Stimulated activated CD4-positive, alpha-beta T cell treated with anti-CD3 and anti-CD28 coated beads, Interleukin-4, amount 100 ng/mL, for 1 hour (primary cell): ENCODE measurements around the gene TRIM66.
A peak's percentile ranks its signal among the peaks of the same experiment; 100 is the strongest.
"Not testable (repeated sequence)": the region's sequence is repeated elsewhere in the genome, so short reads cannot be mapped to it uniquely, and the experiment has no call there.

Source experiments
- DNase-seq: peaks from one replicate; pipeline ENCODE4 v3.0.0-alpha.2; 2020

TRIM66 gene

DNA sequence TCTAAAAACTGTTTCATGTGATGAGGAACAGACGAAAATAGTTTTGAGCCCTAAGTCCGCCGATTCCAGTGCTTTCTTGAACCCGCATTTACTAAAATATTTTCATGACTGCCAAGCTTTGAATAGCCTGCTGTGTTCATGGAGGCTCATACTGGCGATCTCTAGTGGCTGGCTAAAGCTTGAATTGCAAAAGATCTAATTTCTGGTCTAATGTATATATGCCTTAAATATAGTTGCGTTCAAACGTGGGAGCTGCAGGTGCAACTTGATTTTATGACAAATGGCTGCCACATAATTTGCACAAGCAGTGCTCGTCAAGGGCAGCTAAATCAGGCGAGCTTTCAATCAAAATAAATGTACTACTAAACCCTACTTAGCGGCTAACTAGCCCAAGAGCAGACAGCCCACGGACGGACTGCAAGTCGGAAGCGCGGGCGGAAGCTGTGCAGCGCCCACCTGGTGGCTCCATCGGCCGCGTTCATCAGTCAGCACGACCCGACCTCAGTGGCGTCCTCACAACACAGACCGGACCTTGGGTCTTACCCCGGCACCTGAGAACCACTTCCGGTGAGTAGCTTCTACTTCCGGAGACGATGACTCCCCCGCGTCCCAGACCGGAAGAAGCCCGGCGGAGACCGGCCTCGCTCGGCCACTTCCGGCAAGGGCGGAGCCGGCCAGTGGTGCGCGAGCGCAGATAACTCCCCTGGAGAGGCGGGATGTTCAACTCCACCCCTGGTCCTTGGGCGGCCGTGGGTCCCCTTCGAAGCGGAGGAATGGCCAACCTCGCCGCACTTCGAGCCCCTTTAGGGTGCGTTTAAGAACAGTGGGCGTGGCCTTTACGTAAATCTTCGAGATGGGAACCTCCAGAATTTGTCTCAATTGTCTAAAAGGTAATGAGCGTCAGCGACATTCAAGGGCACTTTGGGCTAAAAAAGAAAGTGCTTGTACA is 6.2 kb upstream of the TRIM66 start:
- DNase-seq, result peak; percentile 81

DNA sequence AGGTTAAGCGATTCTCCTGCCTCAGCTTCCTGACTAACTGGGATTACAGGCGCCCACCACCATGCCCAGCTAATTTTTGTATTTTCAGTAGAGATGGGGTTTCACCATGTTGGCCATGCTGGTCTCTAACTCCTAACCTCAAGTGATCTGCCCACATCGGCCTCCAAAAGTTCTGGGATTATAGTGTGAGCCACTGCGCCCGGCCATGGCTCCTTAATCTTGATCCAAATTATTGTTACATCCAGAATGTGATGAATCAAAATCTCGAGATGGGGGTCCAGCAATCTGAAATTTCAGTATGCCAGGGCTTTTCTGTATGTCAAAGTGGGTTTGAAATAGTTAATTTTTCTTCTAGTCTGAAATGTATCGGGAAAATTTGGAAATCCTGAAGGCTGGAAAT is 3.9 kb upstream of the TRIM66 start:
- no peak for DNase-seq

DNA sequence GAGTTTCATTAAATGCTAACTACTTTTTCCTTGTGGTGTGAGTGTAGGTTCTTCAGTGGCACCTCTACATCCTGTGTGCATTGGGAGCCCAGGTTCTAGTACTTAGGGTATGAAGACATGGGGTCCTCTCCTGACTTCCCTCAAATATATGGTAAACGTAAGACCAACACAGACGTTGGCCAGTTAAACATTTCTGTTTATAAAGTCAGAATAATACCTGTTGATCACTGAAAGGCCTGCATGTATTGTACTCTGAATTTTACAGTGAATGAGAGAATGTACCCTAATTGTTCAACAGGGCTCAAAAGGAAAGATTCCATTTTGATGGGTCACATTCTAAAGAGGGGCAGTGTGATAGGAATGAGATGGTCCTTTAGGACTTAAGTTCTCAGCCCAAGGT is 3.4 kb upstream of the TRIM66 start:
- DNase-seq, result no peak

DNA sequence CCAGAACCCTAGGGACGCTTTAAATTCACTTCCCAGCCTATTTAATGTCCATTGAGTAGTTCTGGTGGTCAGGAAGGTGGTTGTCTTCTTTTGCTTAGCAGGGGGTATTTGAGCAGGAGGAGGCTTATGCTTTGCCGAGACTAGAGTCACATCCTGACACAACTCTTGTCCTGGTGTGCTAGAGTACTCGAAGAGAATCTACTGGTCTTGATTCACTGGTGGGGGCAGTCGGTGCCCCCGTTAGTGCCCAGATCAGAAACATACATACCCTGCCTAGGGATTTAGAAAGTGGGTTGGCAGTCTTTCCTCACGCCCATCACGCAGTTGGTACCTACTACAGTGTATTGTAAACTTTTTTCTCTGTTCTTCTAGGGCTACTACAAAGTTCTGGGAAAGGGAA is 2.8 kb upstream of the TRIM66 start:
- DNase-seq, result no peak

DNA sequence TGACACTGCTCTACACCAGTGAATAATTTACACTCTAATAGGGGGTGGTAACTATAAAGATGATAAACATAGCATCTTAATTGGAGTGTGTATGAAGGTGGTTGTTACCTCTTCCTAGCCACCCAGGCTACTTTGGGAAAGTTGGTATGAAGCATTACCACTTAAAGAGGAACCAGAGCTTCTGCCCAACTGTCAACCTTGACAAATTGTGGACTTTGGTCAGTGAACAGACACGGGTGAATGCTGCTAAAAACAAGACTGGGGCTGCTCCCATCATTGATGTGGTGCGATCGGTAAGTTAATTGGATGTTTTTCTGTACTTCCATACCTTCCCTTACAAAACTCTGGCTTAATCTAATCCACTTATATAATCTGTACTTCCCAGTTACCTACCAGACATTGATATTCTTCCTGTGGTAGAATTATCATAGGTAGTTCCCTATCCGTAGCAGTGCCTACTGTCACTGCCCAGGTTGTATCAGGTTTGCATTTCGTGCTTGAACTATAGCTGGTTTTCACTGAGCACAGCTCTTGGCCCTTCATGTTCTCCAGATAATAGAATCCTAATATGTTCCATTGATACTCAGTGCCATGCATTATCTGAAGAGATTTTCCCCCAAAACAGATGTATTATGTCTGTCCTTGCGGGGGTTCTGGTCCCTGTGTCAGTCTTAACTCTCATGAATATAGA is 2.3 kb upstream of the TRIM66 start:
- DNase-seq, result no peak

DNA sequence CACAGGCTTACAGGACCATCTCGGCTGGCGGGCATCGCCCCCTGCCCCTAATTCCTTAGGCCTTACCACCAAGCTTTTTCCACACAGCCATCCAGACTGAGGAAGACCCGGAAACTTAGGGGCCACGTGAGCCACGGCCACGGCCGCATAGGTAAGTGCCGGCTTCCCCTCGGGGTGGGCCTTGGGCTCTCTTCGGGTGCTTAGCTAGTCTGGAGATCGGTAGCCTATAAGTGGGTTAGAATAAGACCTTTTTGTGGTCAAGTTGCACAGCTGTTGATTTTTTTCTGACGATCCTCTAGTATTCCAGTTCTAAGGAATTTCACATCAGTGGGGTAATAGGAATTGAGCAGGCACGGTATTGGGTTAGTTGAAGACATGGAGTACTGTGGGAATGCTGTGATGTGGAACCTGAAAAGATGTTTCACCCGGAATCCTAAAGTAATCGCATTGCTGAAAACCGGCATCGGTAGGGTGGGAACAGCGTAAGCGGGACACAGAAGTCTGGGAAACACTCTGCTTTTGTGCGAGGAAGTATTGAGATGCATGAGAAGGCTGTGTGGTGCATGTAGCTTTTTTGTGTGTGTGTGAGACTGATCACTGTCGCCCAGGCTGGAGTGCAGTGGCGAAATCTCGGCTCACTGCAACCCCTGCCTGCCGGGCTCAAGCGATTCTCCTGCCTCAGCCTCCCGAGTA is 796 bp upstream of the TRIM66 start:
- DNase-seq, result peak; percentile 46

DNA sequence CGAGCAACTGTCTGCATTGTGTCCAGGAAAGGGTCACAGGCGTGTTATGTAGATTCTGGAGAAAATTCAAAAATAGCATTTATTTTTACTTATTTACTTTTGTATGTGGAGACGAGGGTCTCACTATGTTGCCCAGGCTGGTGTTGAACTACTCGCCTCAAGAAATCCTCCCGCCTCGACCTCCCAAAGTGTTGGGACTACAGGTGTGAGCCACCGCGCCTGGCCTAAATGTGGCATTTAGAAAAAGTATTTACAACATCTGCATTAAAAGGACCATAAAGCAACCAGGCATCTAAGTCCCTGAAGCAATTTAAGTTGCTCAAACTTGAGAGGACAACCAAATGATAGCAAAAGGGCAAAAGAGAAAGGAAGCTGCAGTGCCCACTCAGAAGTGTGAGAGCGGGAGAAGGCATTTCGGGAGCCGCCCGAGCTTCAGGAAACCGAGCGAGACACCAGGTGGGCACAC is 595 bp downstream of the TRIM66 start:
- no peak for DNase-seq

DNA sequence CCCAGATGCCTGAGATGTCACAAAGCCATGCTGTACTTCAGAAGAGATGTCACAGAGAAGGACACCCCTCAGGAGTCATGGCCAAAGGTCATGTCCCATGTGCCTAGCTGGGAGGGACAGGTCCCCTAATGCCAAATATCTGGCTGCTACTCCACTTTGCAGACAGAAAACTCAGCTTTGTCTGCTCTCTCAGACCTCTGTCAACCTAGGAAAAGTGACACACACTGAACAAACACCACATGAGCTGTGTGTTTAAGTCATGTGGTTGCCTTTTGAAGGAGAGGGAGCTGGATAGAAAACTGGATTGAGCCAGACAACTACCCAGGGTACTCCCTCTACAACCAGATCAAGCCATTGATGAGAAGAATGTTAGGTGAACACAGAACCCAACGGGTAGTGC is 3.5 kb downstream of the TRIM66 start:
- DNase-seq, result no peak

DNA sequence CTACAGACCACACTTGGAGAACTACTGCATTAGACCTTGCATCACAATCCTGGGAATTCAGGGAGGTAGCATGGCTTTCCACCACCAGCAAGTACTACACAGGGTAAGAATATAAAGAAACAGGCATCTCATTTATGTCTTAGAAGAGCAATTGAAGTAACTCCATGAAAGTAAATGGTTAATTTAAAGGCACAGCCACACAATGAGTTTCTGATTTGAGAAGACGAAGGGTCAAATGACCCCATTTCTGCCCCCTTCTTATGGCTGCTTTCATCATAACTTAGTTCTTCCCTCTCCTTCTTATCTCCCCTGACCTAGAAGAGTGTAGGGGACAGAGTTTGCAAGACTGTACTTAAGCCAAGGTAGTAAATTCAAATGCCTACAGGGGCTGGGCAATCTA is 6.0 kb downstream of the TRIM66 start:
- no peak for DNase-seq

DNA sequence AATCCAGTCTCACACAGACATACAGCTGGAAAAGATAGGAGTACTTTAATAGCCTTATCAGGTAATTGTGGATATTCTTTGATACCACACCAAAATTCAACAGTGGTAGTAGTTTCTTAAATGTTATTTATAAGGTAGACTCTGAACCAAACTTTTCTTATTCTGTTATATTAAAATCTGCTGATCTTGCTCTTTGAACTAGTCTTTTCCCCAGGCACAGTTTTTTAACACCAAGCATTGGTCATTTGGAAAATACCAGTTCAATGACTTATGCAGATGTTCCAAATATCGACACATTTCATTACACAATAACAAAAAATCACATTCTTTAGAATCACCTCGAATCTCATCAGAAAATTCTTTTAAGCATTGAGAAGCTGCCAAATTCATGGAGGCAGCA is 7.6 kb downstream of the TRIM66 start:
- DNase-seq, result no peak

DNA sequence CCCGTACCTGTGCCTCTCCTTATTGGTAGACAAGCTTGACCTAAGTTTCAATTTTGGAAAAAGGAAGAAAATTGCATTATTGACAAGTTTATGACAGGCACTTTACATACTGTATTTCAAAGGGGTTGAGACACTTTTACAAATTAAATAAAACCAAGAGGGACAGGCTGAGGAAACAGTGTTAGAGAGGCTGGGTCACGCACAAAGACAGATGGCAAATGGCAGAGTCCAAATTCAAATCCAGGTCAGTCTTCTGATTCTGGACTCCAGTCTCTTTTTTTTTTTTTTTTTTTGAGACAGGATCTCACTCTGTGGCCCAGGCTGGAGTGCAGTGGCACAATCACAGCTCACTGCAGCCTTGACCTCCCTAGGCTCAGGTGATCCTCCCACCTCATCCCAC is 10.1 kb downstream of the TRIM66 start:
- no peak for DNase-seq

DNA sequence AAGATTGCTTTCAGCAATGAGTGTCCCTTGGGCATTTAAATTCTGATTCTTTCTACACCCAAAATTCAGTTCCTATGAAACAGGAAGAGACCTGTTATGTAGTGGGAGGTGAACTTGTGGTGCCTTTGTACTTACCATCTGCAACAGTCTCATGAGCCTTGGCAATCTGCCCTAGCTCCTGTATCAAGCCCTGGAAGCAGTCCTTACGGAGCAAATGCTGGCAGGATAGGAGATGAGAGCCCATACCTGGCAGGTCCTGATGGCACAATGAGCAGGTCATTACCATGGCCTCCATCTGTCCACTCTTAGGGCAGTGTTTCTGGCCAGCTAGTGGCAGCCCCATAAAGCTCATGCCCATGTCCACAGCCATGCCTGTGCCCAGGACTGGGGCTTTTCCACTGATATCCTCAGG is 10.8 kb downstream of the TRIM66 start:
- no peak for DNase-seq

DNA sequence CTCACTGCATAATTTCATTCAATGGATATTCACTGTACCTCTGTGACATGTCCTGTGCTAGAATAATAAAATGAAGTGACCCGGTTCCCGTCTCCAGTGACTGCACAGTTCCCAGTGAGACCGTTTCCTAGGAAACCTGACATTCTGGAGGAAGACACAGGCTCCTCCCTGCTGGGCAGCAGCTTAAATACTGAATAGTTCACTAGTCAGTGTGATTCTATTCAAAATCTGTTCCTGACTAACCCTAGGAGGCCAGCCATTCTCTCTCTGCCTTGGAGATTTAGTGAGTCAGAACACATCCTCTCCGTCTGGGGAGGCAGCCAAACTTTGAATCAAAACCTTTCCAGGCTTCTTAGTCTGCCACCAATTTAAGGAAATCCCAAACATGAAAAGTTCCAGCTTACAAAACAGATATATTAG is 11.3 kb downstream of the TRIM66 start:
- no peak for DNase-seq

DNA sequence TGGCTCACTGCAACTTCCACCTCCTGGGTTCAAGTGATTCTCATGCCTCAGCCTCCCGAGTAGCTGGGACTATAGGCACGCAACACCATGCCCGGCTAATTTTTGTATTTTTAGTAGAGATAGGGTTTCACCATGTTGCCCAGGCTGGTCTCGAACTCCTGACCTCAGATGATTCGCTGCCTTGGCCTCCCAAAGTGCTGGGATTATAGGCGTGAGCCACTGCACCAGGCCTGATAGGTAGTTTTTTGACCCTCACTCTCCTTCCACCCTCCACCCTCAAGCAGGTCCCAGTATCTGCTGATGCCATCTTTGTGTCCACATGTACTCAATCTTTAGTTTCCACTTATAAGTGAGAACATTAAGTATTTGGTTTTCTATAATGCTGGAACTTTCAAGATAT is 12.4 kb downstream of the TRIM66 start:
- DNase-seq, result not testable (repeated sequence)

DNA sequence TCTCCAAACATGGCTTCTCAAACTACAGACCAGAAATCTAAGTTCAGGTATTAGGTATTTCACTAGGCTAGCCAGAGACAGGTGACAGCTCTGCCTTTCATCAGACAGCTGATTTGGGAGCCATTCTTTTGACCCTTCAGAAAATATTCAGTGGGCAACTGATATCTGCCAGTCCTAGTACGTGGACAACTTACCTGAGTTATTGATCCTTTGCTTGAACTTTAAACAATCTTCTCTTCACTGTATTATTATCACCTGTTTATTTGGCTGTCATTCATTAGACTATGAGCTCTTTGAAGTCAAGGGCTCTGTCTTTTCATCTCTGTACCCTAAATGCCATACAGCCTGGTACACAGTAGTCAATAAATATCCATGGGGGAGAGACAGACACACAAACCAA is 17.2 kb downstream of the TRIM66 start:
- no peak for DNase-seq

DNA sequence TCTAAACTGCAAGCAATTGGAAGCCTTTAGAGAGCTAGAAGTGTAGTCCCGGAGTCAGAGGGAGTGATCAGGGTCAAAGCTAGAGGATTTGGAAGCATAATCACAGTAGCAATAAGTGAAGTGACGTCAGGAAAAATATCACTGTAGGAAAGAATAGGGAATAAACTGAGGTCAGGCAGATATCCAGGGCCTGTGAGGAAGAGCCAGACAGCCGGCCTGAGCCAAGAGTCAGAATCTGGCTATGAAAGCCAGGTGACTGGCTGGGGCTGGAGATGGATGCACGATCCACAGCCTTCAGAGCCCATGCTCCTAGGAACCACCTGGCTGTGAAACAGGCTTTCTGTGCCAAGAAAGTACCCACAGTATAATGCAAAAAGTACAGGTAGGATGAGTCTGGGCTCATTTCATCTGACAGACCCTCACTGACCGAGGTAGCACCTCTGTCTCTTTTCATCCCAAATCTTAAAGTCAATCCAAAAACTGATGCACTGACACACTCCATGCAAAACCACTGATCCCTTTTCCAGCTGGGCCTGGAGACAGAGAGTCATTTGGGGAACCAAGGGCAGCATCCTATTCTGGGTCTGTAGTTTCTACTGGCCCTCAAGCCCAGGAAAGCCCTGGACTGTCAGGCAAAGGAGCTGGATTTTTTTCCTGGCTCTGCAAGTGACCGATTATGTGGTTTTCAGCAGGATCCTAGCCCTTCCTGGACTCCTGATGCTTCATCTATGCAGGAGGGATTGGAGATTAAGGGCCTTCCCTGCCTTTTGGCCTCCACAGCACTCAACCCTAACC is 21.3 kb downstream of the TRIM66 start:
- DNase-seq, result no peak

DNA sequence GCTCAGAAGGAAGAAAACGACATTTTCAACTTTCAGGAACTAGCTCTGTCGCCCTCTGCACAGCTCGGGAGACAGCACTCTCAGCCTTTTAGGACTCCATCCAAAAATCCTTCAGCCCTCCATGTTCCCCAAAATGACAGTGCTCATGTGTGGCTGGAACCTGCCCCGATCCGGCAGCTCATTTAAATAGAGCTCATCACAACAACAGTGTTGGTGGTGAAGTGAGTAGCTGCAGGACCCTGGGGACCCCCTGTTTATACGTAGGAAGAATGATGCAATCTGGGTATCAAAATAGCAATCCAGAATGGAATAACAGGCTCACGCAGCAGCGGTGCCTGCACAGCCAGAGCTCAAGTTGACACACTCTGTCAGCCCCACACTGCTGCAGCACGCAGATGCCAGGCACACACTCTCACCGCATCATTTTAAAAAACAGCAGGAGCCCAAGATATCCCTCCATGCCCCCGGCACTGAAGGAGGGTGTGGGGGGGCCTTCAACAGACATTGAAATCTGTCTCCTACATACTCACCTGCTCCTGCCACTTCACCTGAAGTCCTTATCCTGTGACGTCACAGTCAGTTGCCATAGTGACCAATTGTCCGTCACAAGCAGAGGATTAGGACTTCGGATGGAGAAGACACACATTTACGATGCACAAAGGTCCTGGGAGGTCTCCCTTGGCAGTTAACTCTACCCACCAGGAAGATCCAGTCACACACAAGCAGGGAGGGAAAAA is 24.0 kb downstream of the TRIM66 start:
- no peak for DNase-seq

DNA sequence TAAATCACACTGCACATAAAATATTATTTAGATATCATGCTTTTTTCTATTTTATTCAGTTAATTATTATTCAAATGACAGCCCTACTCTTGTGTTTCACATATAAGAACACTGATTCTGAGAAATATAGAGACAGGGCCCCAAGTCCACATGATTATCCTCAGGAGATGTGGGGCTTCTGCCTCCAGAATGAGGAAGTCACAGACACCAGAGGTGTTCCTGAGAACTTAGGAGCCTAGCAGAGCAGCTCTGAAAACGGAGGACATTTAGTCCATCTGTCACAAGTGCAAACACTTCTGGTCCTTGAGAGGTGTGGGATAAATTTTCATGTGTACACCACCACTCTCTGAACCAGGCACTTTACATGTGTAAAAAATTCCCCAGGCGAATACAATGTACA is 26.2 kb downstream of the TRIM66 start:
- no peak for DNase-seq

DNA sequence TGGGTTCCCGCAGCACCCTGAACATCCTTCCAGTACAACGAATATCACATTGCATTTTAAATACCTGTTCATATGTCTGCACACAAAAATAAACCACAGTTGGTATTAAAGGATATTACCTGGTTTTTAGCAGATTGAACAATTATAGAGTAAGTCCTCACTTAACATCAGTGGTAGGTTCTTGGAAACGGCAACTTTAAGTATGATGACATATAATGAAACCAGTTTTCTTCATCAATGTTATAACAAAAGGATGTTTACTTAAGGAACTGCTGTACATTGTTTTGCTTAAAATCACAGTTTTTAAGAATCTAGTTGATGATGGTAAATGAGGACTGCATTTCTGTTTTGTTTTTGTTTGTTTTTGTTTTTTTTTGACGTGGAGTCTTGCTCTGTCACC is 28.0 kb downstream of the TRIM66 start:
- DNase-seq, result no peak

DNA sequence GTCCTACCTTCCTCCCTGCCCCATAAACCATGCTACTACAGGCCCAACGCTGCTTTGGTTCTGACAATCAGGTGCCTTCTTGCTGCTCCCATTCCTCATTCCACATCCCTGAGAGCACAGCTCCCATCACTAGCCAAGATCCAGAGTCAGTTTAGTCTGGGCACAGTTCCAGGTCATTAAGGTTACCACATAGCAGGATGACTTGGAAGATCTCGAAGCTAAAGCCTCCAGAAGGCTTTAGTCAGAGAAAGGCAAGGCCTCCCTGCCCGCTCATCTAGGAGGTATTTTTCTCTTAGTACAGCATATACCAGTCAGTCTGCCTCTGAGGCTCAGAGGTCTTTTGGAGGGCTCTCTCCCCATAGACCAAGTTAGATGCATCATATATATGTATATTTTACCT is 30.3 kb downstream of the TRIM66 start:
- DNase-seq, result no peak

DNA sequence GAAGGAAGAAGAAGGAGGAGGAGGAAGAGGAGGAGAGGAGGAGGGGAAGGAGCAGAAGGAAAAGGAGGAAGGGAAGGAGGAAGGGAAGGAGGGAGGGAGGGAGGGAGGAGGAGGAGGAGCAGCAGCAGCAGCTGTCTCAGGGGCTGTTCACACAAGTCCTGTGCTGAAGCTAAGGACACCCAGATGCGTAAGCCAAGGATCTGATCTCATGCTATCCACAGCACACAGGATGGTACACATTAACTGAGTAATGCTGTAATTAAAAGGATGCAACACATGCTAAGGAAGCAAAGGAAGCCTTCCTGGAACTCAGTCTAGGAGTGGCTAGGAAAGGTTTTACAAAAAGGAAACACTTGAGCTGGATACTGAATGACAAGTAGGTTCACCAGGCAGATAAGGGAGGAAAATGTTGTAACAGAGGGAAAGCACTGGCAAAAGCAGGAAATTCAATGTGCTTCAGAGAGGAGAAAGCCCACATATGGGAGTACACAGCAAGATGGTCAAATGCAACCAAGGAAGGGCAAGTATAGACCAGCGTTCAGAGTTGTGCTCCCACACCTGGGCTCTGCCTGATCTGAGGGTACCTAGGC is 32.0 kb downstream of the TRIM66 start:
- DNase-seq, result no peak

DNA sequence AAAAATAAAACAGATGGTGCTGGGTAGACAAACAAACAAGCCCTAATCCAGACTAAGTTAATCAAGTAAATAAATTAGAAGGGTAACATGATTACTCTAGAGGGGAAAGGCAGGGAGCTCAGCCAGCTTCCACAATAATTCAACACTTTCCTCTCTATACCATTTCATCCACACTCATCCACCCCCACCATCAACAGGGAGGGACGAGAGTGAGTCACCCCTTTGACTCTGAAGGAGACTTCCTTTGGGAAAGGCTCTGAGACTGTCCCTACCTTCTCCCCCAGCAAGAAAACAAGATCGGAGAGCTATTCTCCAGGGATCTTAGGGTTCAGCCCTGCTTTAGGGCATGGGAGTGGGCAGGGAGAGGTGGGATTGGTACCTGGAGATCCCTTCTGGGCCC is 33.1 kb downstream of the TRIM66 start:
- DNase-seq, result no peak
